ENCODE data around the gene CCL22.

The CCL22 gene

GRCh38 chr16:57349212-57350031 is 9.2 kb upstream of the CCL22 start:
- H3K27me3 ChIP-seq (ENCODE audit: insufficient read depth, low read length, poor library complexity, severe bottlenecking), result peaks cover 8% of the 10 kb centered on the region
- H3K9me2 ChIP-seq (replicated peaks; ENCODE audit: low read depth, low read length), result no peaks in the 10 kb centered on the region
- H3K9ac ChIP-seq (ENCODE audit: low read depth, low read length, poor library complexity, severe bottlenecking), result no peak overlapping the region
- H3K36me3 ChIP-seq (ENCODE audit: insufficient read depth, low read length), result no peaks in the 10 kb centered on the region
- no peak overlapping the region for H3K4me2 ChIP-seq (ENCODE audit: low read depth, low read length, poor library complexity, severe bottlenecking)
- no peaks in the 10 kb centered on the region for H3F3A ChIP-seq (ENCODE audit: low read depth)
- H3K9me3 ChIP-seq (ENCODE audit: insufficient read depth, low read depth, low read length), result no peaks in the 10 kb centered on the region
- no peak overlapping the region for H3K4me3 ChIP-seq (ENCODE audit: low read length, poor library complexity, severe bottlenecking)
- no peaks in the 10 kb centered on the region for H3K79me2 ChIP-seq (ENCODE audit: insufficient read depth, low read length)
- no peaks in the 10 kb centered on the region for H3K4me1 ChIP-seq (ENCODE audit: insufficient read depth, low read length, poor library complexity, severe bottlenecking)
- H4K20me1 ChIP-seq (ENCODE audit: insufficient read depth, low read length, poor library complexity, severe bottlenecking), result no peaks in the 10 kb centered on the region
- no peak overlapping the region for H2AFZ ChIP-seq (ENCODE audit: low read length)
- TF ChIP-seq CTCF (conservative IDR thresholded peaks at IDR 0.05; ENCODE audit: low read length) (no peak), EZH2phosphoT487 (IDR thresholded peaks at IDR 0.05; ENCODE audit: borderline replicate concordance) (no peak)

GRCh38 chr16:57352636-57353047 is 5.9 kb upstream of the CCL22 start:
- Histone ChIP-seq H3K9me3 (ENCODE audit: insufficient read depth, low read depth, low read length) (no peaks in the 10 kb centered on the region), H3K4me3 (ENCODE audit: low read length, poor library complexity, severe bottlenecking) (no peak overlapping the region), H3K9me2 (replicated peaks; ENCODE audit: low read depth, low read length) (no peaks in the 10 kb centered on the region), H3K27me3 (ENCODE audit: insufficient read depth, low read length, poor library complexity, severe bottlenecking) (peaks cover 2% of the 10 kb centered on the region), H3K79me2 (ENCODE audit: insufficient read depth, low read length) (no peaks in the 10 kb centered on the region), H3K36me3 (ENCODE audit: insufficient read depth, low read length) (no peaks in the 10 kb centered on the region), H3K4me2 (ENCODE audit: low read depth, low read length, poor library complexity, severe bottlenecking) (no peak overlapping the region), H4K20me1 (ENCODE audit: insufficient read depth, low read length, poor library complexity, severe bottlenecking) (no peaks in the 10 kb centered on the region), H3K9ac (ENCODE audit: low read depth, low read length, poor library complexity, severe bottlenecking) (no peak overlapping the region), H3K4me1 (ENCODE audit: insufficient read depth, low read length, poor library complexity, severe bottlenecking) (no peaks in the 10 kb centered on the region), H2AFZ (ENCODE audit: low read length) (no peak overlapping the region), H3F3A (ENCODE audit: low read depth) (no peaks in the 10 kb centered on the region)
- TF ChIP-seq CTCF (conservative IDR thresholded peaks at IDR 0.05; ENCODE audit: low read length), result no peak

GRCh38 chr16:57354311-57354710 is 4.3 kb upstream of the CCL22 start:
- no peak overlapping the region for H3K9ac ChIP-seq (ENCODE audit: low read depth, low read length, poor library complexity, severe bottlenecking)
- H3K4me1 ChIP-seq (ENCODE audit: insufficient read depth, low read length, poor library complexity, severe bottlenecking), result no peaks in the 10 kb centered on the region
- no peaks in the 10 kb centered on the region for H3F3A ChIP-seq (ENCODE audit: low read depth)
- no peak overlapping the region for H3K4me3 ChIP-seq (ENCODE audit: low read length, poor library complexity, severe bottlenecking)
- H3K36me3 ChIP-seq (ENCODE audit: insufficient read depth, low read length), result no peaks in the 10 kb centered on the region
- no peak overlapping the region for H2AFZ ChIP-seq (ENCODE audit: low read length)
- no peaks in the 10 kb centered on the region for H3K9me3 ChIP-seq (ENCODE audit: insufficient read depth, low read depth, low read length)
- H3K4me2 ChIP-seq (ENCODE audit: low read depth, low read length, poor library complexity, severe bottlenecking), result no peak overlapping the region
- H3K79me2 ChIP-seq (ENCODE audit: insufficient read depth, low read length), result no peaks in the 10 kb centered on the region
- no peaks in the 10 kb centered on the region for H3K9me2 ChIP-seq (replicated peaks; ENCODE audit: low read depth, low read length)
- no peak for TF ChIP-seq CTCF (conservative IDR thresholded peaks at IDR 0.05; ENCODE audit: low read length)
- TF ChIP-seq EZH2phosphoT487 (IDR thresholded peaks at IDR 0.05; ENCODE audit: borderline replicate concordance), result no peak
- H3K27me3 ChIP-seq (ENCODE audit: insufficient read depth, low read length, poor library complexity, severe bottlenecking), result no peaks in the 10 kb centered on the region
- no peaks in the 10 kb centered on the region for H4K20me1 ChIP-seq (ENCODE audit: insufficient read depth, low read length, poor library complexity, severe bottlenecking)
